Endothelial cell of umbilical vein (primary cell): ENCODE measurements around the gene APRT. TPM values are rescaled to one million over a fixed set of nuclear protein-coding genes. Genes with fewer than 3 reads are reported as not detected.

Experiments
- BruUV-seq: library from RNA; stranded (reverse); fragments of 400-500 nt; replicated peaks from 2 replicates; lab custom pipeline; 2021; lab: Mats Ljungman, UMichigan
- CTCF ChIA-PET: fragments of 300-600, 350-600 bp; sonication (Branson Sonifier 250); formaldehyde crosslinking; loops from one replicate; lab custom pipeline; 2021; ENCODE audit warnings: antibody characterized with exemption, inconsistent platforms; lab: Charles Lee
- POLR2A ChIA-PET: fragments of 300-600, 350-600 bp; sonication (Branson Sonifier 250); formaldehyde crosslinking; loops from one replicate; lab custom pipeline; 2021; ENCODE audit warnings: antibody characterized with exemption, inconsistent platforms; lab: Charles Lee
- DNase-seq: peaks from one replicate; pipeline ENCODE4 v3.0.0-alpha.2; 2011; ENCODE audit warnings: low read depth, low spot score
- FAIRE-seq: peaks from 2 replicates; lab custom pipeline; 2011; peaks lifted over from hg19 to GRCh38; lab: Jason Lieb, UNC
- H2AFZ ChIP-seq: 2 replicates; pipeline ENCODE4 v1.6.0; 2012; ENCODE audit warnings: low read depth, low read length, control low read depth, inconsistent platforms
- H3K27ac ChIP-seq: 2 replicates; pipeline ENCODE4 v1.5.1; 2011; ENCODE audit warnings: low read depth, mild to moderate bottlenecking, control low read depth, low read length, moderate library complexity; ENCODE audit not compliant: insufficient read depth
- H3K27me3 ChIP-seq, 2 experiments: 2 replicates each; pipeline versions ENCODE4 v1.6.0 to v1.6.1; 2011; ENCODE audit warnings: low read length in 2 of 2, mixed read lengths in 1 of 2; ENCODE audit not compliant: control insufficient read depth in 2 of 2, insufficient read depth in 2 of 2
- H3K36me3 ChIP-seq, 2 experiments: 2 replicates in 1 of 2; 3 replicates in 1 of 2; pipeline ENCODE4 v1.5.1; 2011; ENCODE audit warnings: low read length in 2 of 2, mild to moderate bottlenecking in 1 of 2, moderate library complexity in 1 of 2; ENCODE audit not compliant: control insufficient read depth in 2 of 2, insufficient read depth in 2 of 2; ENCODE audit errors: extremely low read depth in 1 of 2
- H3K4me1 ChIP-seq: 3 replicates; pipeline ENCODE4 v1.5.1; 2011; ENCODE audit warnings: mild to moderate bottlenecking, low read length; ENCODE audit not compliant: control insufficient read depth, insufficient read depth; ENCODE audit errors: extremely low read depth
- H3K4me2 ChIP-seq: 2 replicates; pipeline ENCODE4 v1.6.1; 2011; ENCODE audit warnings: low read length, control low read depth, mixed read lengths; ENCODE audit not compliant: insufficient read depth
- H3K4me3 ChIP-seq, 3 experiments: fragments of 200-600 bp in 1 of 3; sonication (generic), shearing (Covaris generic) in 1 of 3; replicated peaks in 1 of 3; 2 replicates each; pipeline ENCODE4 v1.5.1; 2011 to 2016; ENCODE audit warnings: control low read depth in 3 of 3, low read length in 3 of 3, mild to moderate bottlenecking in 2 of 3, inconsistent platforms in 1 of 3, low read depth in 1 of 3, moderate library complexity in 1 of 3; ENCODE audit not compliant: insufficient read depth in 1 of 3
- H3K79me2 ChIP-seq: 2 replicates; pipeline ENCODE4 v1.6.0; 2012; ENCODE audit warnings: low read length, inconsistent platforms; ENCODE audit not compliant: control insufficient read depth, insufficient read depth
- H3K9ac ChIP-seq: replicated peaks from 2 replicates; pipeline ENCODE3; 2011; ENCODE audit warnings: low read length, control low read depth; ENCODE audit not compliant: insufficient read depth; ENCODE audit errors: extremely low read depth
- H3K9me1 ChIP-seq: replicated peaks from 3 replicates; pipeline ENCODE4 v1.6.0; 2011; ENCODE audit warnings: mild to moderate bottlenecking, low read length; ENCODE audit not compliant: control insufficient read depth, insufficient read depth; ENCODE audit errors: extremely low read depth
- H3K9me3 ChIP-seq: replicated peaks from 2 replicates; pipeline ENCODE4 v1.5.1; 2012; ENCODE audit warnings: low read length, inconsistent platforms; ENCODE audit not compliant: control insufficient read depth, insufficient read depth
- H4K20me1 ChIP-seq: replicated peaks from 2 replicates; pipeline ENCODE3; 2011; ENCODE audit warnings: mild to moderate bottlenecking, low read length; ENCODE audit not compliant: control insufficient read depth, insufficient read depth; ENCODE audit errors: extremely low read depth
- CTCF ChIP-seq, 2 donors: IDR thresholded peaks; 1 replicate in 1 of 2; 2 replicates in 1 of 2; pipeline ENCODE4 v1.5.1; 2011; ENCODE audit warnings: low read length in 2 of 2, mild to moderate bottlenecking in 2 of 2, moderate library complexity in 2 of 2, control low read depth in 1 of 2, inconsistent platforms in 1 of 2, low read depth in 1 of 2; ENCODE audit not compliant: insufficient read depth in 1 of 2; ENCODE audit errors: extremely low read depth in 1 of 2
- EZH2 ChIP-seq: IDR thresholded peaks from 2 replicates; pipeline ENCODE4 v1.6.1; 2012; ENCODE audit warnings: borderline replicate concordance, low read depth, mild to moderate bottlenecking, moderate library complexity, low read length, inconsistent platforms; ENCODE audit not compliant: severe bottlenecking
- FOS ChIP-seq: IDR thresholded peaks from 2 replicates; pipeline ENCODE4 v1.6.1; 2011; ENCODE audit warnings: mild to moderate bottlenecking, low read length, moderate library complexity, borderline replicate concordance; ENCODE audit not compliant: insufficient read depth
- GATA2 ChIP-seq: IDR thresholded peaks from 2 replicates; pipeline ENCODE4 v1.7.0; 2011; ENCODE audit warnings: low read depth, mild to moderate bottlenecking, moderate library complexity, mixed read lengths, low read length; ENCODE audit not compliant: insufficient read length, insufficient read depth
- JUN ChIP-seq: IDR thresholded peaks from 2 replicates; pipeline ENCODE4 v1.6.1; 2011; ENCODE audit warnings: borderline replicate concordance, low read depth; ENCODE audit not compliant: insufficient read length, insufficient read depth
- MAX ChIP-seq: IDR thresholded peaks from 2 replicates; pipeline ENCODE4 v1.6.1; 2011; ENCODE audit not compliant: insufficient read depth, insufficient read length
- MYC ChIP-seq: IDR thresholded peaks from one replicate; pipeline ENCODE4 v1.6.1; 2011; ENCODE audit warnings: mild to moderate bottlenecking, low read depth, low read length
- POLR2A ChIP-seq: IDR thresholded peaks from 2 replicates; pipeline ENCODE4 v1.6.1; 2012; ENCODE audit warnings: low read depth, mild to moderate bottlenecking, control low read depth, low read length
- POLR2AphosphoS5 ChIP-seq: IDR thresholded peaks from 2 replicates; pipeline ENCODE4 v1.6.1; 2012; ENCODE audit warnings: low read depth, mild to moderate bottlenecking, control low read depth, low read length, moderate library complexity; ENCODE audit not compliant: insufficient read depth
- dilution Hi-C: fragments of 300-500 bp; cut with MboI; formaldehyde crosslinking; loops from one replicate; pipeline ENCODE4 v1.15.0; 2019; ENCODE audit warnings: low sequenced_read_pairs; ENCODE audit not compliant: extremely low pct_ligation_motif_present
- intact Hi-C: fragments of 100-400 bp; cut with micrococcal nuclease; formaldehyde crosslinking; loops from one replicate; pipeline ENCODE4 v1.10.0; 2022
- polyA plus RNA-seq, 4 experiments: library from polyadenylated mRNA; depleted of rRNA in 3 of 4; stranded (reverse) in 3 of 4; unstranded in 1 of 4; fragments of >200 nt; gene quantifications; 2 replicates each; pipeline versions ENCODE4 v1.2.1 to v1.2.3, GENCODE V29; 2011 to 2012; ENCODE audit warnings: missing spikeins in 1 of 4
- total RNA-seq: library from RNA; stranded (reverse); gene quantifications from 2 replicates; pipeline ENCODE4 v1.2.3, GENCODE V29; 2021

The APRT gene
- total and polyA plus RNA-seq, 2 donors (not counting 3 experiments of a cell fraction or from before 2014, with no cell fraction given): 143 to 152 TPM

- H3K9me1 ChIP-seq: no peaks in the 10 kb centered on the region
- intact Hi-C loops (no loop called here), dilution Hi-C loops (no loop called here)
- H3K4me1 ChIP-seq: peaks cover 5% of the 10 kb centered on the region
- H3K4me3 ChIP-seq: no peak overlapping the region
- ChIA-PET CTCF (interaction anchor here (1.0 to 2.3 kb wide), 5 partner anchors 13 to 62 kb away, joined by 3 to 14 read pairs (median 4); partner anchors contain the start of gene PIEZO1), POLR2A (interaction anchor here (1.1 kb wide), 1 partner anchor 14 kb away, joined by 3 read pairs; the partner anchor contains the start of gene PIEZO1)
- FAIRE-seq (no peak), DNase-seq (no peak)
- H3K4me2 ChIP-seq: no peak overlapping the region
- BruUV-seq: no TSS peak
- no peak overlapping the region for H3K27ac ChIP-seq
- no peak overlapping the region for H3K9ac ChIP-seq
- no peaks in the 10 kb centered on the region for H4K20me1 ChIP-seq
- no peaks in the 10 kb centered on the region for H3K27me3 ChIP-seq
- H3K36me3 ChIP-seq: no peaks in the 10 kb centered on the region
- H3K9me3 ChIP-seq: no peaks in the 10 kb centered on the region
- H2AFZ ChIP-seq: no peak overlapping the region
- H3K79me2 ChIP-seq: peaks cover 7% of the 10 kb centered on the region
- TF ChIP-seq MYC (no peak), FOS (no peak), EZH2 (no peak), GATA2 (no peak), POLR2AphosphoS5 (no peak)
These were observed 12.0 kb downstream of the APRT start for GRCh38 chr16:88799569-88800276.

- Histone ChIP-seq H3K79me2 (no peaks in the 10 kb centered on the region), H3K4me3 (no peak overlapping the region), H3K9me1 (no peaks in the 10 kb centered on the region), H3K9ac (no peak overlapping the region), H3K36me3 (no peaks in the 10 kb centered on the region), H3K4me1 (no peaks in the 10 kb centered on the region), H3K27ac (no peak overlapping the region), H3K27me3 (no peaks in the 10 kb centered on the region), H3K9me3 (no peaks in the 10 kb centered on the region), H4K20me1 (no peaks in the 10 kb centered on the region), H3K4me2 (no peak overlapping the region), H2AFZ (no peak overlapping the region)
- no TSS peak for BruUV-seq
- DNase-seq (no peak), FAIRE-seq (no peak)
- ChIA-PET POLR2A (interaction anchor here (1.1 kb wide), 1 partner anchor 14 kb away, joined by 3 read pairs; the partner anchor contains the start of gene PIEZO1), CTCF (interaction anchor here (1.0 to 2.3 kb wide), 4 partner anchors 12 to 61 kb away, joined by 3 to 14 read pairs (median 4); partner anchors contain the start of gene PIEZO1)
- intact Hi-C loops (loop anchor here (1.0 kb wide), 1 partner anchor 33 kb away; no protein-coding TSS in a partner anchor), dilution Hi-C loops (no loop called here)
- TF ChIP-seq CTCF (IDR thresholded peaks at IDR 0.05; ENCODE audit: extremely low read depth in 1 of 2, insufficient read depth in 1 of 2, low read depth in 1 of 2, low read length in 2 of 2) (no peak), MYC (no peak), FOS (no peak), GATA2 (no peak), POLR2AphosphoS5 (no peak), MAX (no peak), EZH2 (no peak), POLR2A (no peak), JUN (no peak)
These were observed 12.8 kb downstream of the APRT start for GRCh38 chr16:88798772-88799455.
